ENCODE results near the gene GPSM1. TPM values are rescaled to one million over a fixed set of nuclear protein-coding genes. Genes with fewer than 3 reads are reported as not detected.

GPSM1 gene
- total RNA-seq, 1 experiment from 2014 or later: 26.9 TPM

DNA sequence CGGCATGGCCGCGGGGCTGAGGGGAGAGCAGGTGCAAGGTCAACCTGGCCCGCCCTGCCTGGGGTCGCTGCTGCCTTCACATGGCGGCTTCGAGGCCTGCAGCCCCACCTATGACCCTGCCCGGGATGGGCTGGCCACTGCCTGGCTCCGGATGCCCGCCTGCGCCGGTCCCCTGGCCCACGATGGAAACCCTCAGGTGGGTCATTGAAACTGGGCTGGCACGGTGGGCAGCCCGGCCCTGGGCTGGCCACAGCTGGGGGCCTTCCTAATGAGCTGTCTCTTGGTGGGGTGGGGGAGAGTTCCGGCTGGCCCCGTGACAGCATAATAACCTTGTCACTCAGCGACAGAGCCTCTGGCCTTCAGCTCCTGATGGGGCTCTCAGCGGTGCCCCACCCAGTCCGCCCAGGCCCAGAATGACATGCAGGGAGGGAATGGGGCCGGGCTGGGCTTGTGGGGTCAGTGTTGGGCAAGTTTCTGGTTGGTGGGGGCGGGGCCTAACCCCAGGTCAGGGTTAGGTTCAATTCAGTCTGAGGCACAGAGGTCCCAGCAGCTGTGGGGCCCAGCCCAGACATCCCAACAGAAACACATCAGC lies 23.4 kb upstream of the GPSM1 start, which contains the start of gene CCDC187:
Gene CCDC187 (minus strand): TSS at position 270 of the 592 bp plus-strand sequence. CDS start 264 bp downstream, at position 6.
- Histone ChIP-seq H3K4me2 (ENCODE audit: low read length) (no peak within 1 kb of the TSS), H3K79me2 (ENCODE audit: low read length) (no peaks in the 10 kb centered on the region), H3K9ac (ENCODE audit: low read length) (no peak within 1 kb of the TSS), H3K4me1 (ENCODE audit: insufficient read depth, low read length) (no peaks in the 10 kb centered on the region), H3K9me3 (ENCODE audit: low read length) (no peaks in the 10 kb centered on the region), H3K27ac (ENCODE audit: low read length) (no peak within 1 kb of the TSS), H4K20me1 (ENCODE audit: low read length) (no peaks in the 10 kb centered on the region), H3K36me3 (ENCODE audit: low read depth, low read length) (no peaks in the 10 kb centered on the region), H2AFZ (ENCODE audit: low read length) (no peak within 1 kb of the TSS), H3K4me3 (ENCODE audit: low read length) (no peak within 1 kb of the TSS), H3K9me2 (replicated peaks; ENCODE audit: low read length) (no peaks in the 10 kb centered on the region), H3K27me3 (ENCODE audit: low read length) (no peaks in the 10 kb centered on the region), H3F3A (ENCODE audit: low read length, unreplicated experiment) (no peaks in the 10 kb centered on the region)
- ChIA-PET CTCF (interaction anchor here (0.6 kb wide), 1 partner anchor 252 kb away, joined by 3 read pairs; no protein-coding TSS in a partner anchor), POLR2A (ENCODE audit: unreplicated experiment) (no interaction called here)
- ATAC-seq (no peak), DNase-seq (no peak)
- TF ChIP-seq EZH2 (IDR thresholded peaks at IDR 0.05; ENCODE audit: low read length, unreplicated experiment): no peak
- no peak for TF ChIP-seq EZH2phosphoT487 (IDR thresholded peaks at IDR 0.05; ENCODE audit: borderline replicate concordance, low read length)
- TF ChIP-seq, protein P1, sequence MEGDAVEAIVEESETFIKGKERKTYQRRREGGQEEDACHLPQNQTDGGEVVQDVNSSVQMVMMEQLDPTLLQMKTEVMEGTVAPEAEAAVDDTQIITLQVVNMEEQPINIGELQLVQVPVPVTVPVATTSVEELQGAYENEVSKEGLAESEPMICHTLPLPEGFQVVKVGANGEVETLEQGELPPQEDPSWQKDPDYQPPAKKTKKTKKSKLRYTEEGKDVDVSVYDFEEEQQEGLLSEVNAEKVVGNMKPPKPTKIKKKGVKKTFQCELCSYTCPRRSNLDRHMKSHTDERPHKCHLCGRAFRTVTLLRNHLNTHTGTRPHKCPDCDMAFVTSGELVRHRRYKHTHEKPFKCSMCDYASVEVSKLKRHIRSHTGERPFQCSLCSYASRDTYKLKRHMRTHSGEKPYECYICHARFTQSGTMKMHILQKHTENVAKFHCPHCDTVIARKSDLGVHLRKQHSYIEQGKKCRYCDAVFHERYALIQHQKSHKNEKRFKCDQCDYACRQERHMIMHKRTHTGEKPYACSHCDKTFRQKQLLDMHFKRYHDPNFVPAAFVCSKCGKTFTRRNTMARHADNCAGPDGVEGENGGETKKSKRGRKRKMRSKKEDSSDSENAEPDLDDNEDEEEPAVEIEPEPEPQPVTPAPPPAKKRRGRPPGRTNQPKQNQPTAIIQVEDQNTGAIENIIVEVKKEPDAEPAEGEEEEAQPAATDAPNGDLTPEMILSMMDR (conservative IDR thresholded peaks at IDR 0.05; ENCODE audit: low read depth, low read length): no peak
- intact Hi-C loops (cut with micrococcal nuclease): no loop called here
- no TSS peak for BruUV-seq (replicated peaks)

DNA sequence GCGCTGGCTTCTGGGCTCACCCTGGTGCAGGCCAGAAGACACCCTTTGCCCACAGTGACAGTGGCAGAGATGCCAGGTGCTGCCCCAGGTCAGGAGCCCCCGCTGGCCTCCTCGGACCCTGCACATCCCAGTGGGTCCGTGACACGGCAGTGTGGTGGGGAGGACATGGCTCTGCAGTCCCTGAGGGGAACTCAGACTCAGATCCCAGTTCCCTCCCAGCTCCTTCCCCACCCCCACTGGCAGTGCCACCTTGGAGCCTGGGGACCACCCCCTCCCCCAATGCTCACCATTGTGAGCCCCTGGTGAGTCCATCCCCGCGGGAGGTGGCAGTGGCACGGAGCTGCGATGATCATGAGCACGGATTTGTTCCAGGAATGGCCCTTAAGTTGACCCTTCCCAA lies 22.9 kb upstream of the GPSM1 start:
- ChIA-PET POLR2A (ENCODE audit: unreplicated experiment) (no interaction called here), CTCF (interaction anchor here (0.6 kb wide), 1 partner anchor 253 kb away, joined by 3 read pairs; no protein-coding TSS in a partner anchor)
- H3K79me2 ChIP-seq (ENCODE audit: low read length): no peaks in the 10 kb centered on the region
- no peak overlapping the region for H3K27ac ChIP-seq (ENCODE audit: low read length)
- no peaks in the 10 kb centered on the region for H3K27me3 ChIP-seq (ENCODE audit: low read length)
- H3K36me3 ChIP-seq (ENCODE audit: low read depth, low read length): no peaks in the 10 kb centered on the region
- no peak for TF ChIP-seq EZH2 (IDR thresholded peaks at IDR 0.05; ENCODE audit: low read length, unreplicated experiment)
- no peak for TF ChIP-seq EZH2phosphoT487 (IDR thresholded peaks at IDR 0.05; ENCODE audit: borderline replicate concordance, low read length)
- TF ChIP-seq, protein P1 (conservative IDR thresholded peaks at IDR 0.05; ENCODE audit: low read depth, low read length): no peak
- ATAC-seq (no peak), DNase-seq (no peak)
- no peaks in the 10 kb centered on the region for H3F3A ChIP-seq (ENCODE audit: low read length, unreplicated experiment)
- intact Hi-C loops (cut with micrococcal nuclease): no loop called here
- H3K9me2 ChIP-seq (replicated peaks; ENCODE audit: low read length): no peaks in the 10 kb centered on the region
- H3K9me3 ChIP-seq (ENCODE audit: low read length): no peaks in the 10 kb centered on the region
- no peaks in the 10 kb centered on the region for H4K20me1 ChIP-seq (ENCODE audit: low read length)
- no TSS peak for BruUV-seq (replicated peaks)
- H3K9ac ChIP-seq (ENCODE audit: low read length): no peak overlapping the region
- H2AFZ ChIP-seq (ENCODE audit: low read length): no peak overlapping the region
- H3K4me1 ChIP-seq (ENCODE audit: insufficient read depth, low read length): no peaks in the 10 kb centered on the region
- no peak overlapping the region for H3K4me3 ChIP-seq (ENCODE audit: low read length)
- H3K4me2 ChIP-seq (ENCODE audit: low read length): no peak overlapping the region

DNA sequence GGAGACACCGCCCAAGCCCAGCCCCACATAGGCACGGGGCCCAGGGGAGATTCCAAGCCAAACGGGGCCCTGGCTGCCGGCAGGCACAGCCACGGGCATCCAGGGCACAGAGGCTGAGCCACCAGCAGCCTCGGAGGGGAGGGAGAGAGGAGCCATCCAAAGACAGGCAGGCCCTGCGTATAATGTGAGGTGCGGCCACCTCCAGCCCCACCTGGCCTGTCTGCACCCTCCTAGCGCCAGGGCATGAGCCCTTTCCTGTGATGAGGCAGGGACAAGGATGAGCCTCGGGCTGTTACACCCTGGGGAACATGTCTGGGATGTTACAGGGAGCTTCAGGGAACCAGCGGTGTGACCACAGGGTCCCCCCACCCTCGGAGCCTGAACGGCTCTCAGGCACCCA lies 22.4 kb upstream of the GPSM1 start:
- Histone ChIP-seq H2AFZ (ENCODE audit: low read length) (no peak overlapping the region), H3K36me3 (ENCODE audit: low read depth, low read length) (no peaks in the 10 kb centered on the region), H3K9ac (ENCODE audit: low read length) (no peak overlapping the region), H3K4me1 (ENCODE audit: insufficient read depth, low read length) (no peaks in the 10 kb centered on the region), H3K27me3 (ENCODE audit: low read length) (no peaks in the 10 kb centered on the region), H3F3A (ENCODE audit: low read length, unreplicated experiment) (no peaks in the 10 kb centered on the region), H4K20me1 (ENCODE audit: low read length) (no peaks in the 10 kb centered on the region), H3K27ac (ENCODE audit: low read length) (no peak overlapping the region), H3K9me3 (ENCODE audit: low read length) (no peaks in the 10 kb centered on the region), H3K9me2 (replicated peaks; ENCODE audit: low read length) (no peaks in the 10 kb centered on the region), H3K4me2 (ENCODE audit: low read length) (no peak overlapping the region), H3K4me3 (ENCODE audit: low read length) (no peak overlapping the region), H3K79me2 (ENCODE audit: low read length) (no peaks in the 10 kb centered on the region)
- intact Hi-C loops (cut with micrococcal nuclease): no loop called here
- ATAC-seq: no peak; the same call in 1 of the 2 replicates
- ChIA-PET POLR2A (ENCODE audit: unreplicated experiment) (no interaction called here), CTCF (no interaction called here)
- no TSS peak for BruUV-seq (replicated peaks)
- DNase-seq: no peak
- no peak for TF ChIP-seq EZH2 (IDR thresholded peaks at IDR 0.05; ENCODE audit: low read length, unreplicated experiment)
- TF ChIP-seq, protein P1 (conservative IDR thresholded peaks at IDR 0.05; ENCODE audit: low read depth, low read length): no peak

All from PC-3 (cell line).